GM12878 (cell line): ENCODE results near the gene FUZ.

Source experiments
- EZH2 ChIP-seq: IDR thresholded peaks from 2 replicates; pipeline ENCODE4 v1.6.1; 2012; ENCODE audit warnings: low read depth, mild to moderate bottlenecking, control low read depth, inconsistent platforms, low read length, borderline replicate concordance; ENCODE audit not compliant: control insufficient read depth
- NR2C1 ChIP-seq: fragments of 450-650 bp; IDR thresholded peaks from 2 replicates; pipeline ENCODE4 v1.6.1; 2017; ENCODE audit warnings: antibody characterized with exemption, mild to moderate bottlenecking, moderate library complexity
- POLR2AphosphoS5 ChIP-seq: IDR thresholded peaks from 2 replicates; pipeline ENCODE4 v1.6.1; 2011; ENCODE audit warnings: mild to moderate bottlenecking, low read length, inconsistent platforms
- SMAD1 ChIP-seq: fragments of 450-650 bp; IDR thresholded peaks from 2 replicates; pipeline ENCODE4 v1.6.1; 2018; ENCODE audit warnings: mild to moderate bottlenecking, low read depth; ENCODE audit not compliant: partially characterized antibody
- ZNF274 ChIP-seq: IDR thresholded peaks from one replicate; pipeline ENCODE4 v1.8.0; 2011; ENCODE audit not compliant: insufficient read length, insufficient read depth
- TF ChIP-seq, protein P1 (sequence below), 3 experiments: IDR thresholded peaks in 2 of 3; conservative IDR thresholded peaks in 1 of 3; 2 replicates each; pipeline ENCODE4 v1.5.1; 2011; ENCODE audit warnings: low read depth in 3 of 3, low read length in 3 of 3, mild to moderate bottlenecking in 3 of 3, control low read depth in 2 of 3, moderate library complexity in 2 of 3, inconsistent platforms in 1 of 3, mixed read lengths in 1 of 3; ENCODE audit not compliant: control insufficient read depth in 2 of 3, insufficient read depth in 1 of 3; ENCODE audit errors: extremely low read depth in 1 of 3
- TF ChIP-seq, protein P2 (sequence below): IDR thresholded peaks from 2 replicates; pipeline ENCODE4 v1.6.1; 2012; ENCODE audit warnings: mild to moderate bottlenecking, low read depth, low read length
- TF ChIP-seq, protein P3 (sequence below): IDR thresholded peaks from 2 replicates; pipeline ENCODE4 v1.6.1; 2011; ENCODE audit warnings: mild to moderate bottlenecking, low read depth, low read length, moderate library complexity; ENCODE audit not compliant: insufficient replicate concordance

DNA sequence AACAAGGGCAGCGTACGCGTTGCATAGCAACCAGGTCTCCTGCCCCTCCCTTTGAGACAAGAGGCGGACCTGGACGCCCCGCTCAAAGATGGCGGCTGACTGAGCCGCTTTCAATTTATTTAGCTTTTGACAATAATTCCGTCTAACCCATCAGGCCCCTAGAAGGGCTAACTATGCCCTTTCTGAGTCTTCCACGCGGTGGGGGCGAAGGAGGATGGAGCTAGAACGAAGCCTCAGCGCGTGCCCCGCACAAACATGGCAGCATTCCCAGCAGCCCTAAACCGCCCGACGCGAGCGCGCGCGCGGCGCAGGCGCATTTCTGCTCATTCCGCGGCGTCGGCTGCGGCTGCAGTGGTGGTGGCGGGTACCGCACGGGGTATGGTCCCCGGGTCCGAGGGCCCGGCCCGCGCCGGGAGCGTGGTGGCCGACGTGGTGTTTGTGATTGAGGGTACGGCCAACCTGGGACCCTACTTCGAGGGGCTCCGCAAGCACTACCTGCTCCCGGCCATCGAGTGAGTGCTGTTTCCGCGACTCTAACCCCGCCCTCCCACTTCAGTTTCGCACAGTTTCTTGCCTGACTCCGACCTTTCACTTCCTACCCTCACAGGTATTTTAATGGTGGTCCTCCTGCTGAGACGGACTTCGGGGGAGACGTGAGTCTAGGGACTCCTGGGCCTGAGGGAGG lies 5.0 kb upstream of the FUZ start, which contains the start of gene MED25:
- TF ChIP-seq, protein P1, sequence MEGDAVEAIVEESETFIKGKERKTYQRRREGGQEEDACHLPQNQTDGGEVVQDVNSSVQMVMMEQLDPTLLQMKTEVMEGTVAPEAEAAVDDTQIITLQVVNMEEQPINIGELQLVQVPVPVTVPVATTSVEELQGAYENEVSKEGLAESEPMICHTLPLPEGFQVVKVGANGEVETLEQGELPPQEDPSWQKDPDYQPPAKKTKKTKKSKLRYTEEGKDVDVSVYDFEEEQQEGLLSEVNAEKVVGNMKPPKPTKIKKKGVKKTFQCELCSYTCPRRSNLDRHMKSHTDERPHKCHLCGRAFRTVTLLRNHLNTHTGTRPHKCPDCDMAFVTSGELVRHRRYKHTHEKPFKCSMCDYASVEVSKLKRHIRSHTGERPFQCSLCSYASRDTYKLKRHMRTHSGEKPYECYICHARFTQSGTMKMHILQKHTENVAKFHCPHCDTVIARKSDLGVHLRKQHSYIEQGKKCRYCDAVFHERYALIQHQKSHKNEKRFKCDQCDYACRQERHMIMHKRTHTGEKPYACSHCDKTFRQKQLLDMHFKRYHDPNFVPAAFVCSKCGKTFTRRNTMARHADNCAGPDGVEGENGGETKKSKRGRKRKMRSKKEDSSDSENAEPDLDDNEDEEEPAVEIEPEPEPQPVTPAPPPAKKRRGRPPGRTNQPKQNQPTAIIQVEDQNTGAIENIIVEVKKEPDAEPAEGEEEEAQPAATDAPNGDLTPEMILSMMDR (IDR thresholded peaks at IDR 0.05 in 2 of 3, conservative IDR thresholded peaks at IDR 0.05 in 1 of 3; ENCODE audit: control insufficient read depth in 2 of 3, extremely low read depth in 1 of 3, insufficient read depth in 1 of 3, low read depth in 3 of 3, low read length in 3 of 3): peak in 1 of 3 experiments; percentile 20; a peak in 1 of 6 replicates
- TF ChIP-seq SMAD1: no peak
- TF ChIP-seq POLR2AphosphoS5: peak; percentile 57; the same call in 1 of the 2 replicates
- TF ChIP-seq, protein P2, sequence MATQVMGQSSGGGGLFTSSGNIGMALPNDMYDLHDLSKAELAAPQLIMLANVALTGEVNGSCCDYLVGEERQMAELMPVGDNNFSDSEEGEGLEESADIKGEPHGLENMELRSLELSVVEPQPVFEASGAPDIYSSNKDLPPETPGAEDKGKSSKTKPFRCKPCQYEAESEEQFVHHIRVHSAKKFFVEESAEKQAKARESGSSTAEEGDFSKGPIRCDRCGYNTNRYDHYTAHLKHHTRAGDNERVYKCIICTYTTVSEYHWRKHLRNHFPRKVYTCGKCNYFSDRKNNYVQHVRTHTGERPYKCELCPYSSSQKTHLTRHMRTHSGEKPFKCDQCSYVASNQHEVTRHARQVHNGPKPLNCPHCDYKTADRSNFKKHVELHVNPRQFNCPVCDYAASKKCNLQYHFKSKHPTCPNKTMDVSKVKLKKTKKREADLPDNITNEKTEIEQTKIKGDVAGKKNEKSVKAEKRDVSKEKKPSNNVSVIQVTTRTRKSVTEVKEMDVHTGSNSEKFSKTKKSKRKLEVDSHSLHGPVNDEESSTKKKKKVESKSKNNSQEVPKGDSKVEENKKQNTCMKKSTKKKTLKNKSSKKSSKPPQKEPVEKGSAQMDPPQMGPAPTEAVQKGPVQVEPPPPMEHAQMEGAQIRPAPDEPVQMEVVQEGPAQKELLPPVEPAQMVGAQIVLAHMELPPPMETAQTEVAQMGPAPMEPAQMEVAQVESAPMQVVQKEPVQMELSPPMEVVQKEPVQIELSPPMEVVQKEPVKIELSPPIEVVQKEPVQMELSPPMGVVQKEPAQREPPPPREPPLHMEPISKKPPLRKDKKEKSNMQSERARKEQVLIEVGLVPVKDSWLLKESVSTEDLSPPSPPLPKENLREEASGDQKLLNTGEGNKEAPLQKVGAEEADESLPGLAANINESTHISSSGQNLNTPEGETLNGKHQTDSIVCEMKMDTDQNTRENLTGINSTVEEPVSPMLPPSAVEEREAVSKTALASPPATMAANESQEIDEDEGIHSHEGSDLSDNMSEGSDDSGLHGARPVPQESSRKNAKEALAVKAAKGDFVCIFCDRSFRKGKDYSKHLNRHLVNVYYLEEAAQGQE: no peak
- TF ChIP-seq, protein P3, sequence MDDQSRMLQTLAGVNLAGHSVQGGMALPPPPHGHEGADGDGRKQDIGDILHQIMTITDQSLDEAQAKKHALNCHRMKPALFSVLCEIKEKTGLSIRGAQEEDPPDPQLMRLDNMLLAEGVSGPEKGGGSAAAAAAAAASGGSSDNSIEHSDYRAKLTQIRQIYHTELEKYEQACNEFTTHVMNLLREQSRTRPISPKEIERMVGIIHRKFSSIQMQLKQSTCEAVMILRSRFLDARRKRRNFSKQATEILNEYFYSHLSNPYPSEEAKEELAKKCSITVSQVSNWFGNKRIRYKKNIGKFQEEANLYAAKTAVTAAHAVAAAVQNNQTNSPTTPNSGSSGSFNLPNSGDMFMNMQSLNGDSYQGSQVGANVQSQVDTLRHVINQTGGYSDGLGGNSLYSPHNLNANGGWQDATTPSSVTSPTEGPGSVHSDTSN: no peak
- TF ChIP-seq ZNF274: no peak
- TF ChIP-seq NR2C1: peak; percentile 91
- TF ChIP-seq EZH2: no peak
